HG03342 (cell line): ENCODE data around the gene CD5L.

ENCODE experiments used
- ATAC-seq: cut with Tn5 transposase; IDR thresholded peaks from one replicate; pipeline ENCODE4 v1.9.1; 2021; ENCODE audit warnings: mild to moderate bottlenecking, moderate library complexity; ENCODE audit not compliant: unreplicated experiment

CD5L gene

DNA sequence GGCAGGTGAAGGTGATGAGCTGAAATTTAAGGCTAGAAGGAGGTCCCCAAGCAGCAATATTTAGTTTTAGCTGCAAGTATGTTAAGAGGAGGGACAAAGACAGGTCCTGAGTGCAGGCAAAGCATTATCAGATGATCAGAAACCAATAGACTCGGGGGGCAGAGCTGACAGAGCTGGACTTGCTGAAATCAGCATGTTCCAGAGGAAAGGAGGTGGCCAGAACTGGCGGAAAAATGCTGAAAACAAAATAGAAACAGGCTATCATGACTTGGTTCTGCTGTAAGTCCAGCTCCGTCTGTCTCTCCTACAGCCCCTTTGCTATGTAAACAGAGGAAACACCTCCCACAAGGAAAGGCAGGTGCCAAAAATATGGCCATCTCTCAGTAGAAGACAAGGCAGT is at the start of gene CD5L:
TSS of gene CD5L (minus strand) at position 101 of the 400 bp plus-strand sequence. CDS start 107 bp downstream, outside the sequence.
- ATAC-seq, result no peak

DNA sequence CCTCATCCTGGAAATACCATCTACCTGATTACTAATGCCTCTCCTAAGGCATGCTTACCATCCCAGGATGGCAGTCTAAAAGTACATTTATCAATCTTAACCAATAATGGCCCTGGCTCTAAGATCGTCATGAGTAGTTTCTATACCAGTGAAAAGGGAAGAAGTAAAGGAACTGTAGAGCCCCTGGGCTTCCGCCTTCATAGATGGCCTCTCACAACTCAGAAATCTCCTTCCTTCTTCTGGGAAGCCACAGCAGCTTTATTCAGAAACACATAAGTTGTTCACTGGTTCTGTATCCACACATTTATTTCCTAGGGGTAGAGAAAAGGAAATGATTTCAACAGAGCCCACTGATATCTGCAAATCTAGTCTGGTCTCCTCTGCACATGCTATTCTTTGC is 41.0 kb upstream of the CD5L start:
- ATAC-seq, result no peak

DNA sequence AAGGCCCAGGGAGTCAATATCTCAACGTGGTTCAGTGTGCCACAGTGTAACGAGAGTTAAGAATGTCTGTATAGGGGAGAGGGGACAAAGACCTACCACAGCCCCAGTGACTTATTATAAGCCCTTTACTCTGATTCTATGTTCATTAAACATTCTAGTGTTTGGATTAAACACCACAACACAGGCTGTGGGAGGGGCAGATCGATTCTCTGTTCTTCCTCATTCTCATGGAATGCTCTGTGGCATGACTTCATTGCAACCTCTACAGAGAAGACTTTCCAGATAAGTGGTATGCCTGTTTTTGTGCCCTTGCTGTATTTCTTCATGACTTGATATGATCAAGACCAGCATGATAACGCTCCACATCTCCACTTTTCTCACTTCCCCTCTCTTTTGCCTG is 39.0 kb upstream of the CD5L start:
- ATAC-seq, result no peak

DNA sequence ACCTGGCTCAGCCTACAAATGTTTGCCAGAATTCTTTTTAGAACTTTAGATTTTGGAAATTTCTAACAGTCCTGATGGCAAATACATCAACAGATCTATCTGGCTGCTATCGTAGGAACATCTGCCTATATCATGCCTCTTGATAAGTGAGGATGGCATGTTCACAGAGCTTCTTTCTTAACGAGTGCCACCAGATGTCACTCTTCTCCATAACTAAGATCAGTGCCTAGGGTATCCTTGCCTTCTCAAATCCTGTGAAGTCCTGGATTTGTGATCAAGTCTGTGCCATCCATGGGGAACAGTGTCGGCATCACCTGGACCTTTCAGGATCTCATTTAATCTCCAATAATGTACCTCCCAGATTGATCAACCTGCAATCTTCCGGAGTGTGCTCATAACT is 36.5 kb upstream of the CD5L start:
- ATAC-seq, result no peak

DNA sequence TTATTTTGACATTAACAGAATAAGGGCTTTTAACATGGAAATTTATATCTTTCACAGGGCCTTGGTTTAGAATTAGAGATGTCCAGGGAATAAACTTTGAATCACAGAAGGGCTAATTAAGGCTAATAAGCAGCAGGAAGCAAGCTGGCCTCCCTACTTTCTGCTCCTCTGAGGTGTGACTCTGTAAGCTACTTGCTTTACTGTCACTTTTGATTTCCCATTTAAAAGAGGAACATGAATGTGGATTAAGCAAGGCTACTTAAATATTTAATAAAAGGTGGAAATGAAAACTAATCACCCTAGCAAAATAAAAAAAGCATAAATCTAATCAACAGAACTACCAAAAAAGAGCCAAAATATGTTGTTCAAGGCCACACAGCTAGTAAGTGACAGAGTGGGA is 28.9 kb upstream of the CD5L start:
- no peak for ATAC-seq

DNA sequence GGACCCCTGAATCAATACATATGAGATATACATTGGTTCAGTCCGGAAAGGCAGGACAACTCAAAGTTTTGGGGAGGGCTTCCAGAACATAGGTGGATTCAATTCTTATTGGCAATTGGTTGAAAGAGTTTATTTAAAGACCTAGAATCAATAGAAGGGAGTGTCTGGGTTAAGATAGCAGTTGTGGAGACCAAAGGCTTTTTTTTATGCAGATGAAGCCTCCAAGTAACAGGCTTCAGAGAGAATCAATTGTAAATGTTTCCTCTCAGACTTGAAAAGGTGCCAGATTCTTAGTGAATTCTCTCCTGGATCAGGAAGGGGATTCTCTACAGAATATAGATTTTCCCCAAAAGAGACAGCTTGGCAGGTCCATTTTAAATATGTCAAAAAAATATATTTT is 27.0 kb upstream of the CD5L start:
- ATAC-seq, result no peak

DNA sequence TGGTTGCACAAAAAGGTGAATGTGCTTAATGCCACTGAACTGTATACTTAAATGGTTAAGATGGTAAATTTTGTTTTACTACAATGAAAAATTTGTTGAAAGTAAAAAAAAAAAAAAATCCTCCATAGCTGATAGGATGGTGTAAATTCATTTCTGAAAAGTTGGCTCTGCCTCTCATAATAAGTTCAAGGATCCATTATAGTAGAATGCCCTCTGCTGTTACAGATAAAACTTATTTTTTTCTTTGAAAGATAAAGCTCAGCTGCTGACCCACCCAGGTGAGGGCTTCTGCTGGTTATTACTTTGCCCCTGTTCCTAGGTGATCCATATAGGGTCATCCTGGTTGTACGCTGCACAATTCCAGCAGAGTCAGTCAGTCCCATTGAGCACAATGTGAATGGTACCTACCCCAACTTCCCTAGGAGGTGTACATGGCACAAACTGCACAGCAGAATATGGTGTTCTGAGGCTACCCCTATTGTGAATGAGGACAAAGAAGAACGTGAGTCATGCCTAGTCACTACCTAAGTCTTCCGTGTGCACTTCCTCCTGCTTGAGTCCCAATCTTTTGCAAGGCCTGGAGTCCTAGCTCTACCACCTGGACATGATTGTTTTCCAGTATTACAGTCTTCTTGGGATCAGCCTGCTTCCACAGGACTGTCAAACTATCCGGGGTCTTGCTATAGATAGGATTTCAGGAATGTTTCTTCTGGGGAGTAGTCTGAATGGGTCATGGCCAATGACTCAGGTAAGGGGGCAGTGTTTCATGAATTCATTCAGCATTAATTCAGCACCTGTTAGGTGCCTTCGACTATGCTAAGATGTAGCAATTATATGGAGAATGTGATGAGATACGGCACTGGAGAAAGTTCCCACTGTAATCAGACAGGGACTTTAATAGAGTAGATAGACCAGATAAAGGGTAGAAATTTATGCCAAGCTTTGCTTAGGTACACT is 20.8 kb upstream of the CD5L start:
- no peak for ATAC-seq

DNA sequence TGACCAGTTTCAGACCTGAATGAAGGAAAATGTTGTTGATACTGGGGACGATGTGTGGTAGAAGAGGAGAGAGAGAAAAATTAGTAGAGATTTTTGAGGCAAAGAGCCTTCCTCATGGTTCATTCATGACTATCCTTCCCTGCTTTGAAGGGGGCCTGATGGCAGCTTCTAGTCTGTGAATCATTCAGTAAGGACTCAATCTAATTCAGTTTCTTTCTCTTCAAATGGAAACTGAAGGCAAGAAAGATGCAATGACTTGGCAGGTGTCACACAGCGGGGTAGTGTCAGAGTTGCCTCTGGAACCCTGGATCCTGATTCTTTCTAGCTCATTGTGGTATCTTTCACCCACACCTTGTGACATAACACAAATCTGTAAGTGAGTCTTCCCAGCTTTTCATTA is 14.9 kb upstream of the CD5L start:
- no peak for ATAC-seq

DNA sequence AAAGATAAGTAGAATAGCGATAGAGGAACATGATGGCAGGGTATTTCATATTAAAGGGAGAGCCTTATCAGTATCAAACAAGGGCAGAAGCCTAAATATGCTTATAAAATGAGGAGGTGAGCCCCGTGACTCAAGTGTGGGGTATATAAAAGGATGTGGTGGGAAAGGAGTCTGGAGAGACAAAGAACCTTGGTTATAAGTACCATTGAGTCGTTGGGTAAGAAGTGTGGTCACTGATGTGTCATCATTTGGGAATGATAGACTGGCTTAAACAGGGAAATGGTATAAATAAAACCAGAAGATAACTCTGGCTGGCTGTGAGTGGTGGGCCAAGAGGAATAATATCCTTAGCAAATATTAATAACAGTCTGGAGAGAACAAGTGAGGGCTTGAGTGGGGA is 10.9 kb upstream of the CD5L start:
- no peak for ATAC-seq

GRCh38 chr1:157849229-157849875 is 7.7 kb upstream of the CD5L start:
- peak; percentile 81 for ATAC-seq

GRCh38 chr1:157844089-157844830 is 2.7 kb upstream of the CD5L start:
- ATAC-seq, result no peak

- ATAC-seq, result no peak
Measured at GRCh38 chr1:157842939-157843338, 1.3 kb upstream of the CD5L start.

GRCh38 chr1:157838966-157839365 is 2.6 kb downstream of the CD5L start:
- no peak for ATAC-seq

- ATAC-seq, result no peak
Measured at GRCh38 chr1:157834430-157834829, 7.2 kb downstream of the CD5L start.

DNA sequence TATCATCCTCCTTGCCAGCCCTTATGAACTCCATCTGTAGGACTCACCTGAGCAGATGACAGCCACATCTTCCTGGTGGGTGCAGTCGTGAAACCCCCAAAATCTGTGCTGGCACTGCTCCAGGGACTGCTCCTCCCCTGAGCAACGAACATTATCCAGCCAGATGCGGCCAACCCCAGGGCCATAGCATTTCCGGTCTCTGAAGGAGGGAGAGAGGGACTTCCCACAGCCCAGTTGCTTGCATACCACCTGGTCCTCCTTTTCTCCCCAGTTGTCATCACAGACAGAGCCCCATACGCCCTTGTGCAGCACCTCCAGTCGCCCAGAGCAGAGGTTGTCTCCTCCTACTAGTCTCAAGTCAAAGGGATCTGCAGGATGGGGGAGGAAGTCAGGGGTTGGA is 8.5 kb downstream of the CD5L start:
- no peak for ATAC-seq

- no peak for ATAC-seq
Measured at GRCh38 chr1:157831968-157832626, 9.5 kb downstream of the CD5L start.

GRCh38 chr1:157830887-157831286 is 10.7 kb downstream of the CD5L start:
- no peak for ATAC-seq

DNA sequence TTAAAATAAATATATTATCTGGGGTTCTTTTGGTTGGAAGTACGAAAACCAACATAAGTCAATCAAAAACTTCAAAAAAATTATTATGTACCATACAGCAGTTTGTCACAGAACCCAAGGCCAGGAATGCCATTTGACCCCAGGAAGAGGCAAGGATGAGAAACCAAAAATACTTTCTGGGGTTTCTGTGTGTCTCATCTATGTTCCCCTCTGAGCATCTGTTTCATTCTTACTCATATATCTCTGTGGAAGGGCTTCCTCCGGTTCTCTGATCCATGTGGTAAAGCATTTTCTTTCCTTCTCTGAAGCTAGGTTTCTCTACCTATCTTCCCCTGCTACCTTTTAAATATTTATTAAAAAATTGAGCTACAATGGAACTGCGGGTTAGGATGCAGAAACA is 11.9 kb downstream of the CD5L start:
- ATAC-seq, result peak; percentile 47

- ATAC-seq, result no peak
Measured at GRCh38 chr1:157829210-157829609, 12.4 kb downstream of the CD5L start.

- no peak for ATAC-seq
Measured at GRCh38 chr1:157820299-157820698, 21.3 kb downstream of the CD5L start.

- no peak for ATAC-seq
Measured at GRCh38 chr1:157819896-157820295, 21.7 kb downstream of the CD5L start, which contains the start of gene FCRL1. Gene FCRL1 (minus strand): TSS chr1:157820120. CDS start chr1:157820037, 83 bp downstream.
